H9 (cell line): ENCODE measurements around the gene ZNF132. TPM values are rescaled to one million over a fixed set of nuclear protein-coding genes. Genes with fewer than 3 reads are reported as not detected.

Experiments
- DNase-seq: peaks from one replicate; pipeline ENCODE4 v3.0.0-alpha.2; 2017
- H2AFZ ChIP-seq: one replicate; pipeline ENCODE4 v1.6.1; 2013; ENCODE audit warnings: mild to moderate bottlenecking, low read length, control low read depth, moderate library complexity
- H2AK5ac ChIP-seq: 2 replicates; pipeline ENCODE4 v1.6.1; 2013; ENCODE audit warnings: low read length, control low read depth, mixed read lengths; ENCODE audit not compliant: insufficient read length
- H2BK120ac ChIP-seq: one replicate; pipeline ENCODE4 v1.6.1; 2013; ENCODE audit warnings: low read depth, mild to moderate bottlenecking, low read length, control low read depth, inconsistent platforms; ENCODE audit not compliant: poor library complexity, severe bottlenecking
- H2BK12ac ChIP-seq: 2 replicates; pipeline ENCODE4 v1.6.1; 2013; ENCODE audit warnings: low read length, control low read depth, mixed read lengths, low read depth; ENCODE audit not compliant: insufficient read length
- H2BK15ac ChIP-seq: 2 replicates; pipeline ENCODE4 v1.6.1; 2013; ENCODE audit warnings: low read depth, low read length, control low read depth
- H2BK20ac ChIP-seq: one replicate; pipeline ENCODE4 v1.6.1; 2013; ENCODE audit warnings: low read depth, mild to moderate bottlenecking, low read length, control low read depth, inconsistent platforms; ENCODE audit not compliant: poor library complexity, severe bottlenecking
- H2BK5ac ChIP-seq: 2 replicates; pipeline ENCODE4 v1.6.1; 2013; ENCODE audit warnings: low read length, control low read depth, mixed read lengths; ENCODE audit not compliant: insufficient read length
- H3K14ac ChIP-seq: 2 replicates; pipeline ENCODE4 v1.6.1; 2013; ENCODE audit warnings: low read length, control low read depth; ENCODE audit not compliant: insufficient read depth
- H3K18ac ChIP-seq: 2 replicates; pipeline ENCODE4 v1.6.1; 2013; ENCODE audit warnings: low read depth, mild to moderate bottlenecking, mixed read lengths, low read length, control low read depth; ENCODE audit not compliant: insufficient read length
- H3K23ac ChIP-seq: 2 replicates; pipeline ENCODE4 v1.6.1; 2013; ENCODE audit warnings: low read length, control low read depth, mixed read lengths, low read depth; ENCODE audit not compliant: insufficient read length
- H3K23me2 ChIP-seq: 2 replicates; pipeline ENCODE4 v1.6.1; 2013; ENCODE audit warnings: low read depth, mild to moderate bottlenecking, mixed read lengths, low read length, control low read depth; ENCODE audit not compliant: insufficient read length, poor library complexity, severe bottlenecking
- H3K27ac ChIP-seq: 2 replicates; pipeline ENCODE4 v1.5.1; 2013; ENCODE audit warnings: low read length, control low read depth, mixed read lengths, low read depth; ENCODE audit not compliant: insufficient read length
- H3K27me3 ChIP-seq: 2 replicates; pipeline ENCODE4 v1.6.1; 2013; ENCODE audit warnings: low read length, control low read depth, inconsistent platforms; ENCODE audit not compliant: insufficient read depth
- H3K4ac ChIP-seq: 2 replicates; pipeline ENCODE4 v1.6.1; 2013; ENCODE audit warnings: low read depth, mild to moderate bottlenecking, control low read depth, inconsistent platforms, low read length, moderate library complexity
- H3K4me1 ChIP-seq: 2 replicates; pipeline ENCODE4 v1.6.1; 2013; ENCODE audit warnings: low read length, control low read depth, inconsistent platforms; ENCODE audit not compliant: insufficient read depth
- H3K4me2 ChIP-seq: 2 replicates; pipeline ENCODE4 v1.6.1; 2013; ENCODE audit warnings: low read length, control low read depth, mixed read lengths; ENCODE audit not compliant: insufficient read length, insufficient read depth
- H3K56ac ChIP-seq: 2 replicates; pipeline ENCODE4 v1.6.1; 2013; ENCODE audit warnings: low read depth, mild to moderate bottlenecking, mixed read lengths, low read length, control low read depth; ENCODE audit not compliant: insufficient read length
- H3K79me1 ChIP-seq: 2 replicates; pipeline ENCODE4 v1.6.1; 2013; ENCODE audit warnings: low read depth, mild to moderate bottlenecking, moderate library complexity, low read length, control low read depth, inconsistent platforms; ENCODE audit not compliant: insufficient read depth, poor library complexity, severe bottlenecking
- H3K79me2 ChIP-seq: 2 replicates; pipeline ENCODE4 v1.6.1; 2013; ENCODE audit warnings: low read length, control low read depth, inconsistent platforms; ENCODE audit not compliant: insufficient read depth
- H3K9ac ChIP-seq: 2 replicates; pipeline ENCODE4 v1.6.1; 2013; ENCODE audit warnings: low read length, control low read depth, mixed read lengths; ENCODE audit not compliant: insufficient read length; ENCODE audit errors: extremely low read depth
- H3K9me3 ChIP-seq: one replicate; pipeline ENCODE4 v1.6.1; 2013; ENCODE audit warnings: low read depth, low read length, inconsistent platforms; ENCODE audit not compliant: control insufficient read depth
- H3T11ph ChIP-seq: one replicate; pipeline ENCODE4 v1.6.1; 2013; ENCODE audit warnings: mild to moderate bottlenecking, low read length, control low read depth, inconsistent platforms
- H4K20me1 ChIP-seq: one replicate; pipeline ENCODE4 v1.6.1; 2013; ENCODE audit not compliant: control insufficient read depth, insufficient read length, insufficient read depth
- H4K5ac ChIP-seq: 2 replicates; pipeline ENCODE4 v1.6.1; 2013; ENCODE audit warnings: low read depth, mild to moderate bottlenecking, mixed read lengths, low read length, control low read depth; ENCODE audit not compliant: insufficient read length
- H4K8ac ChIP-seq: replicated peaks from 2 replicates; pipeline ENCODE4 v1.6.1; 2013; ENCODE audit warnings: low read length, control low read depth, mixed read lengths, low read depth; ENCODE audit not compliant: insufficient read length
- H4K91ac ChIP-seq: 2 replicates; pipeline ENCODE4 v1.6.1; 2013; ENCODE audit warnings: low read depth, mild to moderate bottlenecking, moderate library complexity, mixed read lengths, low read length, control low read depth; ENCODE audit not compliant: insufficient read length
- H3K27ac Mint-ChIP-seq, 3 experiments: 2 replicates in 2 of 3; 3 replicates in 1 of 3; pipeline ENCODE4 v1.8.0; 2020 to 2021; ENCODE audit warnings: mixed read lengths in 3 of 3, mild to moderate bottlenecking in 1 of 3, moderate library complexity in 1 of 3
- H3K27me3 Mint-ChIP-seq: 2 replicates; pipeline ENCODE4 v1.8.0; 2021; ENCODE audit warnings: low read depth, mild to moderate bottlenecking, moderate library complexity, mixed read lengths
- H3K36me3 Mint-ChIP-seq, 3 experiments: 2 replicates in 2 of 3; 3 replicates in 1 of 3; pipeline ENCODE4 v1.8.0; 2020 to 2021; ENCODE audit warnings: low read depth in 3 of 3, mixed read lengths in 3 of 3; ENCODE audit not compliant: insufficient read depth in 1 of 3
- H3K4me1 Mint-ChIP-seq, 2 experiments: 2 replicates each; pipeline ENCODE4 v1.8.0; 2020; ENCODE audit warnings: mixed read lengths in 2 of 2
- H3K4me3 Mint-ChIP-seq, 2 experiments: 2 replicates in 1 of 2; 3 replicates in 1 of 2; pipeline ENCODE4 v1.8.0; 2020 to 2021; ENCODE audit warnings: mild to moderate bottlenecking in 2 of 2, mixed read lengths in 2 of 2, moderate library complexity in 1 of 2
- H3K9me3 Mint-ChIP-seq, 2 experiments: 2 replicates in 1 of 2; 3 replicates in 1 of 2; pipeline ENCODE4 v1.8.0; 2020; ENCODE audit warnings: mild to moderate bottlenecking in 2 of 2, mixed read lengths in 2 of 2, moderate library complexity in 1 of 2
- WGBS: extraction: QIAGEN DNeasy Blood & Tissue Kit; methylation state at CpG from one replicate; pipeline ENCODE4 v1.1.7; 2013; ENCODE audit warnings: missing lambda C conversion rate, low lambda C conversion rate, mixed read lengths; ENCODE audit not compliant: insufficient read length; ENCODE audit errors: extremely low coverage; 5-methylcytosine and 5-hydroxymethylcytosine counted together
- total RNA-seq: library from RNA; stranded (reverse); gene quantifications from 2 replicates; pipeline ENCODE4 v1.2.1, GENCODE V29; 2021
- TF ChIP-seq, protein P1 (sequence below): fragments of 200-600 bp; sonication (generic); conservative IDR thresholded peaks from 3 replicates; pipeline ENCODE4 v1.8.0; 2021; ENCODE audit warnings: antibody characterized with exemption, mild to moderate bottlenecking

Gene ZNF132
- total RNA-seq, 1 experiment from 2014 or later = 0.24 TPM

GRCh38 chr19:58479736-58480480, 40.0 kb upstream of the ZNF132 start:
- H2AFZ ChIP-seq = no peak overlapping the region
- peaks cover 9 to 10% of the 10 kb centered on the region in 2 experiments for H3K4me1 Mint-ChIP-seq
- H3K79me2 ChIP-seq = no peaks in the 10 kb centered on the region
- no peak overlapping the region for H3K18ac ChIP-seq
- H3K4me2 ChIP-seq = no peak overlapping the region
- H3K4ac ChIP-seq = no peak overlapping the region
- H3K14ac ChIP-seq = no peak overlapping the region; the same call in 1 of the 2 replicates
- no peak overlapping the region for H3K56ac ChIP-seq
- no peaks in the 10 kb centered on the region for H3K4me1 ChIP-seq
- no peaks in the 10 kb centered on the region; the same call in 1 of the 2 replicates for H3K27me3 Mint-ChIP-seq
- no peak overlapping the region for H4K5ac ChIP-seq
- no peak overlapping the region for H2BK20ac ChIP-seq
- no peak overlapping the region for H3K23ac ChIP-seq
- H2BK15ac ChIP-seq = no peak overlapping the region
- no peaks in the 10 kb centered on the region for H3K9me3 Mint-ChIP-seq
- no peak overlapping the region for H4K8ac ChIP-seq
- no peak overlapping the region for H2BK12ac ChIP-seq
- H3K9ac ChIP-seq = no peak overlapping the region
- H2AK5ac ChIP-seq = no peak overlapping the region
- TF ChIP-seq, protein P1, sequence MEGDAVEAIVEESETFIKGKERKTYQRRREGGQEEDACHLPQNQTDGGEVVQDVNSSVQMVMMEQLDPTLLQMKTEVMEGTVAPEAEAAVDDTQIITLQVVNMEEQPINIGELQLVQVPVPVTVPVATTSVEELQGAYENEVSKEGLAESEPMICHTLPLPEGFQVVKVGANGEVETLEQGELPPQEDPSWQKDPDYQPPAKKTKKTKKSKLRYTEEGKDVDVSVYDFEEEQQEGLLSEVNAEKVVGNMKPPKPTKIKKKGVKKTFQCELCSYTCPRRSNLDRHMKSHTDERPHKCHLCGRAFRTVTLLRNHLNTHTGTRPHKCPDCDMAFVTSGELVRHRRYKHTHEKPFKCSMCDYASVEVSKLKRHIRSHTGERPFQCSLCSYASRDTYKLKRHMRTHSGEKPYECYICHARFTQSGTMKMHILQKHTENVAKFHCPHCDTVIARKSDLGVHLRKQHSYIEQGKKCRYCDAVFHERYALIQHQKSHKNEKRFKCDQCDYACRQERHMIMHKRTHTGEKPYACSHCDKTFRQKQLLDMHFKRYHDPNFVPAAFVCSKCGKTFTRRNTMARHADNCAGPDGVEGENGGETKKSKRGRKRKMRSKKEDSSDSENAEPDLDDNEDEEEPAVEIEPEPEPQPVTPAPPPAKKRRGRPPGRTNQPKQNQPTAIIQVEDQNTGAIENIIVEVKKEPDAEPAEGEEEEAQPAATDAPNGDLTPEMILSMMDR = no peak
- no peaks in the 10 kb centered on the region for H3K79me1 ChIP-seq
- no peak overlapping the region for H2BK5ac ChIP-seq
- no peak overlapping the region for H3K4me3 Mint-ChIP-seq
- DNase-seq = peak; percentile 20
- peaks cover 7% of the 10 kb centered on the region for H3K23me2 ChIP-seq
- H3K36me3 Mint-ChIP-seq = peaks cover 0 to 7% (median 2%) of the 10 kb centered on the region in 3 experiments; a peak in 3 of 7 replicates
- H3K27ac Mint-ChIP-seq = no peak overlapping the region
- H2BK120ac ChIP-seq = no peak overlapping the region
- H3K9me3 ChIP-seq = no peaks in the 10 kb centered on the region
- H3K27ac ChIP-seq = no peak overlapping the region
- no peak overlapping the region for H3T11ph ChIP-seq
- no CpG with 5 or more reads among the region's 28 CpGs for WGBS
- no peaks in the 10 kb centered on the region for H4K20me1 ChIP-seq
- no peaks in the 10 kb centered on the region for H3K27me3 ChIP-seq
- H4K91ac ChIP-seq = no peak overlapping the region
